Vagina (tissue), 2 donors: ENCODE data around the gene WDR47.

ENCODE experiments used
- POLR2A ChIP-seq, 2 donors: fragments of 450-650 bp; IDR thresholded peaks; one replicate each; pipeline ENCODE4 v1.6.1; 2017; ENCODE audit warnings: antibody characterized with exemption in 2 of 2, mild to moderate bottlenecking in 2 of 2, moderate library complexity in 2 of 2
- TF ChIP-seq, protein P1 (sequence below), 3 experiments: fragments of 450-650 bp in 2 of 3; fragments of 200-600 bp in 1 of 3; sonication (generic) in 1 of 3; IDR thresholded peaks; one replicate each; pipeline ENCODE4 v1.5.1; 2017 to 2019; ENCODE audit warnings: antibody characterized with exemption in 3 of 3, mild to moderate bottlenecking in 2 of 3, moderate library complexity in 2 of 3

GRCh38 chr1:109025694-109026093 is 16.2 kb downstream of the WDR47 start:
- TF ChIP-seq, protein P1, sequence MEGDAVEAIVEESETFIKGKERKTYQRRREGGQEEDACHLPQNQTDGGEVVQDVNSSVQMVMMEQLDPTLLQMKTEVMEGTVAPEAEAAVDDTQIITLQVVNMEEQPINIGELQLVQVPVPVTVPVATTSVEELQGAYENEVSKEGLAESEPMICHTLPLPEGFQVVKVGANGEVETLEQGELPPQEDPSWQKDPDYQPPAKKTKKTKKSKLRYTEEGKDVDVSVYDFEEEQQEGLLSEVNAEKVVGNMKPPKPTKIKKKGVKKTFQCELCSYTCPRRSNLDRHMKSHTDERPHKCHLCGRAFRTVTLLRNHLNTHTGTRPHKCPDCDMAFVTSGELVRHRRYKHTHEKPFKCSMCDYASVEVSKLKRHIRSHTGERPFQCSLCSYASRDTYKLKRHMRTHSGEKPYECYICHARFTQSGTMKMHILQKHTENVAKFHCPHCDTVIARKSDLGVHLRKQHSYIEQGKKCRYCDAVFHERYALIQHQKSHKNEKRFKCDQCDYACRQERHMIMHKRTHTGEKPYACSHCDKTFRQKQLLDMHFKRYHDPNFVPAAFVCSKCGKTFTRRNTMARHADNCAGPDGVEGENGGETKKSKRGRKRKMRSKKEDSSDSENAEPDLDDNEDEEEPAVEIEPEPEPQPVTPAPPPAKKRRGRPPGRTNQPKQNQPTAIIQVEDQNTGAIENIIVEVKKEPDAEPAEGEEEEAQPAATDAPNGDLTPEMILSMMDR (IDR thresholded peaks at IDR 0.05), result no peak
- TF ChIP-seq POLR2A (IDR thresholded peaks at IDR 0.05), result no peak
